Activated CD4-positive, alpha-beta T cell treated with anti-CD3 and anti-CD28 coated beads, Interleukin-2, amount 50 U/mL, for 48 hours (primary cell): ENCODE measurements around the gene TUSC2.
A peak's percentile ranks its signal among the peaks of the same experiment; 100 is the strongest.

Experiments used
- DNase-seq, 2 experiments: peaks; one replicate each; pipeline ENCODE4 v3.0.0-alpha.2; 2020

Gene TUSC2

DNA sequence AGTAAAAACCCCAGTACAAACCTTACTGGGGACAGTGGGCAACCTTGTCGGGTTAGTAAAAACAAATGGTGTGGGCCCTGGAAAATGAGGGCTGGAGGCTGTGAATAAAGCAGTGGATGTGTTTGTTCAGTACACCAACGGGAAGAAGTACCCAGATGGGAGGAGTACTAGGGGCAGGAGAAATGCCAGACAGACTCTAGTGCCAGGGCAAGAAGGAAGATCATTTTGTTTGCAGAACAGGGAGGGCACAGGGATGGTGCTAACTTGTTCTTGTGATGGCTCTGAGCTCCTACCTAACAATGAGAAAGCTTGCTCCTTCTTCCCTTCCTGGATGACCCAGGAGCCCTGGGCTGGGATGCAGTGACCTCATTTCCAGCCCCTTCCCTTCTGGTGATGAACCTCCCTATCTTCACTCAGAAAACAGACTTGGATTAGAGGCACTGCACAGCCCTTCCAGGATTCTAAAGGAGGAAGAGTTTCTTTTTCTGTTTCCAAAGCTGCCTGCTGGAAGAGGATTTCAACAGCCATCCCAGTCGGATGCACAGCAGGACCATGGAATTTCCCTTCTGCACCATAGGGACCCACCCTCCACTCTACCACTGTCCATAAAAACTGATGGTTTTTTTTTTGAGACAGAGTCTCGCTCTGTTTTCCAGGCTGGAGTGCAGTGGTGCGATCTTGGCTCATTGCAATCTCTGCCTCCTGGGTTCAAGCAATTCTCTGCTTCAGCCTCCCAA lies 6.5 kb upstream of the TUSC2 start:
- DNase-seq, result no peak

DNA sequence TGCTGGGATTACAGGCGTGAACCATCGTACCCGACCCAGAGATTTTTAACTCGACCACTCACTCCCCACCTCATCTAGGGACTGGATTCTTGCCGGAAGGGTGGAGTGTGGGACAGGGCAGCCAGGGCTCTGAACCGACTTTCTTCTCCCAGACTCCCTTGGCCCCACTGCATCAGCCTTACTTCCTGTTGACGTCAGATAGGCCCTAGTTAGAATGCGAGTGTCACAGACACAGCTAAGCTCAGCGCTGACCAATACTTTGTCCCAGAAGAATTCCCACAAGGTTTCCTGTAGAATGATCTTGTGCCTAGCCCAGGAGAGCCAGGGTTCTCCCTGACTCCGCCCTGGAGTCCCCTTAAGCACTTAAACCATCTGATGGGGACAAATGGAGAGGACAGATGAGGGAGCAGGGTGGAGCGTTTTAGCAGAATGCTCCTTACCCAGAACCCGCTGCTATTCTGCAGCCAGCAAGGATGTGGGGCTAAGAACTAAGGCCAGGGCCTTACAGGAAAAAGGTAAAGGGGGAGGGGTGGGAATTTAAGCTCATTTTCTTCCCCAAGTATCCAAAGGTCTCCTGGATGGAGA lies 5.8 kb upstream of the TUSC2 start:
- DNase-seq, result no peak

DNA sequence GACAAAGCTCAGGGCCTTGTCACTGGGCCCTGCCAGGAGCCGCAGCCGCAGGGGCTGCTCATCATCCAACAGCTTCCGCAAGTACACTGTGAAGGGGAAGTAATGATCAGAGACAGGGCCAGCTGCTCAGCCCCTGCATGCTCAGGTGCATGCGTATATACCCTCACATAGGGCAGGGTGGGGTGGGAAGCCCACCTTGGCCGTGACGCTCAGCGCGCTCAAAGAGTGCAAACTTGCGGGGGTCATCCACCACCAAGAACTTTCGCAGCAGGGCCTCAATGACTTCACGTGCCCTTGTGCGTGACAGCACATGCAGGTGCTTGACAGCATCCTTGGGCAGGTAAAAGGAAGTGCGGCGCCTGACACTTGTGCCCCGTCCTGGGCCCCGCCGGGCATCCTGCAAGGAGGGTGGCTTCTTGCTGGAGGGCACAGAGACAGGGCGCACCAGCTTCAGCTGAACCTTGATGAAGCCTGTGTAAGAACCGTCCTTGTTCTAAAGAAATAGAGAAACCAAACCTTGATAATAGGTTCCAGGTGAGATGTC lies 3.4 kb upstream of the TUSC2 start:
- no peak for DNase-seq

DNA sequence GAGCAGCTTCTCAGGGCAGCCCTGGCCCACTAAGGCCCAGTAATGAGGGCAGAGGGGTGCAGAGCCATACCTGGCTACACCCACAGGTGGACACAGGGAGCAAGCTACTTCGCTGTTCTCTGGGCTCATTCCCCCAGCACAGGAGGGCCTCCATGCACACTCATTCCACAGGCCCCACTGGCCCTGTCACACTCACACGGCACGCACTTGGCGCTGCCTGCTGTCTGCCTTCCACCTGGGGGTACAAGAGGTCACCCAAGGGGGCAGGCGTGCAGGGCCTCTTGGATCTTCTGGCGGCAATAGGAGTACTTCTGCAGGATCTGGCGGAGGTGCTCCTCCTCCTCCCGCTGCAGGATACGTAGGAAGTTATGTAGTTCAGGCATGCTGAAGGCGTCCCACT lies 2.3 kb upstream of the TUSC2 start:
- no peak for DNase-seq

DNA sequence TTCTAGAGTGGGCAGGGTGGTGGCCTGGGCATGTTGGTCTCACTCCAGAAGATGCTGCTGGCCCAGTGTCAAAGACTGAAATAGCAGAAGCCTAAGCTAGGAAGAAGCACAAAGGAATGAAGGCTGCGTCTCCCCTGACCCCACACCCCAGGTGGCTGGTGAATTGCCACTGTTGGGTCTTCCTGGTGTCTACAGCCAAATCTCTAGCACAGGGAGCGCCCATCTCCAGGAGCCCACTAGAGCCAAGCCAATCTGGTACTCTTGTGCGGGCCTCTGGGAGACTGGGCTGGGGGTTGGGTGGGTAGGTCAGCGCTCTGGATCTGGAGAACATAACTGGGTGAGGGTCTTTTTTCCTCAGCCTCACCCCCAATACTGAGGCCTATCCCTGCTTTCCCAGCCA lies 894 bp downstream of the TUSC2 start:
- no peak for DNase-seq

DNA sequence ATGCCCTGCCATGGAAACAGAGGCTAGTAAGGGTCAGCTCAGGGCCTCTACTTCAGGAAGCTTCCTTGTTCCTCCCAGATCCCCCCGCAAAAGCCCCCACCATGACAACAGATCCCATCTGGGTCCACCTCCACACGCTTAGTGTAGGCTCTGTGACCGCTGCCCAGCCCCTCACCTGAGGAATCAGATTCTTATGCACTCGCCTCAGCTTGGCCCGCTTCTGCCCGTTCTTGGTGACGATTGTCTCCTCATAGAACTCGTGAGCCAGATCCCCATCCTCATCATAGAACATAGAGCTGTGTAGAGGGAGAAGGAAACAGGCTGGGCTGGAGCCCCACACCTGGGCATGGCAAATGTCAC lies 1.9 kb downstream of the TUSC2 start:
- DNase-seq, result no peak

DNA sequence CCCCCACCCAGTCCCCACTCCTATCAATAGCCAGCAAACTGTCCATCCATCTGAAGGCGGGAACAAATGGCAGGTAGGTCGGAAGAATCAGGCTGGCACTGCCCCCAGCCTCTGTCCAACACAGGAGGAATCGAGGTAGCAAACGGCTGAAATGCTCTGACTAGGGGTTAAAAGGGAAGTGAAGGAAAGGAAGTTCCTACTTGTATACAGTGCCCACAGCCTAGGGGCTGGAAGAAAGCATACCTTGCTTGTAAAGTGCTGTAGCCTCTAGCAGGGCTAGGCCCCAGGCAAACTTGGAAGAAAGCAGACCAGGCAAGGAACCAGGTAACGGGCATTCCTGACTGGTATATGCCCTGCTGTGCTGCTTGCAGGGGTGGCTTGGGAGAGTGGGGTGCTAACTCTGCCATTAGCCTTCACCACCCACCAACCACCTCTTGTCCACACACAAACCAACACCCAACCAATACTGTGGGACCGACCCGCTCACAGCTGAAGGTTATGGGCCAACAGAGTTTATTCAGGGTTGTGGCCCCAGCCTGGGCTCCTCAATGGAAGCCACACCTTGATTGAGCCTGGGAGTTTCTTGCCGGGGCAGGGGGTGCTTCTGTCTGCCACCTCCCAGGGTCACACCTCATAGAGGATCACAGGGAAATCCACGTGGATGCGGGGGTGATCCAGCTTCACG lies 2.4 kb downstream of the TUSC2 start:
- no peak for DNase-seq

DNA sequence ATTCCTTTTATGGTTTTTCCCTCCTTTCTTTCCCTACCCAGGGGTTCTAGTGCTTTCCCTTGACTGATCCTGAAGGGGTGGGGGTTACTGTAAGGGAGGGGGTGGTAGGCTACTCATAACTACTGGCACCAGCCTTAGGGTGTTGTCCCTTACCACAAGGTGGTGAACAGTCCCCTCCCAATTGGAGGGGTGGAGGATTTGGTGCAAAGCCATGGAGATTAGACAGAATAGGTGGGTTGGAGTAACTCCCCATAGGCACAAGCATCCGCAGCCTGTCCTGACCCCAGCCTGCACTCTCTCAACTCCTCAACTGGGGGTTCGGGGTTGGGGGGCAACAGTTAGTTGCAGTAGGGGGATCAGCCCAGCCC lies 2.9 kb downstream of the TUSC2 start:
- DNase-seq, result no peak

DNA sequence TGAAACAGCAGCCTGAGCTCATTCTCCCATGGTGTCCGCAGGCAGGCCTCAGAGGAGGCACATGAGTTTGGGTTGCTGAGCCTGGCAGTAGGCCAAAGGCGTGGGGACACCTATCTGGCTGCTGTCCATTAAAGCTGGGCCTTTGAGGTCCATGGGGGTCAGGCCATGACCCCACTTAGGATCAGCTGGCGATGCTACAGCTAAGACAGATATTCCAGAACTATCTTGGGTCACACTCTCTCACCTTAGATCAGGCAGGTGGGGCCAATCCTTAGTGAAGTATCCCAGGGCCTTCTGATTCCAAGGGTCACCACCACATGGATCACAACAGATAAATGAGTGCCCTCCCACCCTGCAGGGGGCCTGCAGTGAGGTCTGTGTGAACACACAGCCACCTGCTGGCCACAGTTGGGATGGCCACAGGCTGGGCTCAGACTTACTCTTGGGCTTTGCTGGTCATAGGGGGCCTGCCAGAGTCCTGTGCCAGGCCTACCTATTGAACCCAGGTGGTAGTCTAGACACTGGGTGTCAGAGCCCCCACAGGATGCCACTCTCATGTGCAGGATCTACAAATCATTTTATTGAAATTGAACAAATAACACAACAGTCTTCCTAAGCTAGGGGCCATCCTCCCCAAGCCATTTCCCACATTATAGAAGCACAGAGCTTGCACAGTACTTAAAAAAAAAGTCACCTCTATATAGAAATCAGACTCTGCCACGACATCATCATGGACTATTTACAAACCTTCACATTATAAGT lies 3.5 kb downstream of the TUSC2 start:
- peak; percentile 68 to 76 for DNase-seq

DNA sequence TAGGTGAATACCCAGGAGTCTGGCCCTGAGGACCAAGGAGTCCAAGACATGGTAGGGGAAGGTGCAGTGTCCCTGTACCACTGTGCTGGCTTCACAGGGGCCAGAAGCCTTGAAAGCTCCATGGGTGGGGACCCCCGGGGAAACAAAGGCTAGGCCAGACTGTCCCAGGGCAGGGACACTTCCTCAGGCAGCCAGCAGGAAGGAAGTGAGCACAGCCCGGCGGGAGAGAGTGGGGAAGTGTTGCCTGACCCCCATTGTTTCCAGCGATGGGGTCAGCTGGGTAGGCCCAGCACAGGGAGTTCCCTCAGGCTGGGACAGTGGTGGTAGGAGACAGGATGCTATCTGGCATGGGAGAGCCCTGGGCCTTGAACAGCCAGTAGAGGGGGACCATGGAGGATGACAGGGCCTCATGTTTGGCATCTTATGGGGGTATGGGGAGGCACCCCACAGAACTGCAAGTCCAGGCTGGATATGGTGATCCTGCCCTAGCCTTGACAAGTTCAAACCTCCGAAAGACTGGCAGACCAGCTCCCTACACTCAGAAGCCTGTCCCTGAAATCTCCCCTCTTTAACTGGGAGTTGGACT lies 4.3 kb downstream of the TUSC2 start:
- DNase-seq, result no peak

DNA sequence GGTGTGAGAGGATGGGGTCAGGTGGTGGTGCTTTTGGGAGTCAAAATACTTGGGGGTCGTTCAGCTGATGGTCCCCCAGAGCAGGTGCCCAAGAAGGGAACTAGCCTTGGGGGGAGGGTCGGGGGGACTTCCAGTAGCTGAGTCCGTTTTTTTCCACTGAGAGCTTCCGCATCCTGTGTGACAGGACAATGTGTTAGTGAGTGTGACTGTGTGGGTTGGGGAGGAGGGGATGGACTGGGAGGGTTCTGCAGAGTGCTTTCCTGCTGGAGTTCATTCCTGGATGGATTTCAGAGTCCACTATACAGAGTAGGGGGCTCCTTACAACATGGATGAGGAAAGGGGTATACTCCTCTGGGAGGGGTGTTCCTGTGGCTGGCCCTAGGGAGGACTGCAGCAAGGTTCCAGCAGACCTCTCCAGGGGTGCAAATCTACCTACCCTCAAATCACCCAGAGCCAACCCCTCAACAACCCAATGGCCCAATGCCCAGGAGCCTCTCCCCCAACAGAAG lies 4.9 kb downstream of the TUSC2 start:
- DNase-seq, result no peak

DNA sequence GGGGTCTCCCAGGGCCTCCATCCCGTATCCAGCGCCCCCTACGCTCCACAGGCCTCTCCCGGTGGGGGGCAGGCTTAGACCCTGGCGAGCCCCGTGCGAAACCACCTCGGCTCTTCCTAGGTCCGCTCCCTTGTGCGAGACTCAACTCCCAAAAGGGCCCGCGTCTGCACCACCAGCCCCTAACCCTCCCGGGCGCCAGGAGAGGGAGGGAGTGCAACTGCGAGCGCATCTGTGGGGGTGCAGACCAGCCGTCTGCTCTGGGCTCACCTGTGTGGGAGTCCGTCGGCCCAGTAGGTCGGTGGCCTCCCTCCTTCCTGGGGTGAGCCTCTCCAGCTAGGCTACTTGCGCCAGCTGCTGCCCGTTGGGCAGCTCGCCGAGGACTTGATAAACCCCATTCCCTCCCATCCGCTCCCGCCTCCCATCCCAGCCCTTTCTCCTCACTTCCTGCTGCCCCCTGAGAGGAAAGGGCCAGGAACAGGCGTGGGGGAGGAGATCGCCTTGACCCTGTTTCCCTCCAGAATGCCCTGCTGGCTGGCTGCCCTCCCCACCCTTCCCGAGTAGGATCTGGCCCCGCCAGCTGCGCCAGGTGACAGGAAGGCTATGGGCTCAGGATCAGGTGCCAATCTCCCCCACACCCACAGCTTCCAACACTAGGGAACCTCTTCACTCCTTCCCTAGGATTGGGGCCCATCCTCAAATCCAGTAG lies 5.5 kb downstream of the TUSC2 start, which contains the start of gene HYAL2:
Gene HYAL2, minus strand, starts transcription at position 360 of the 706 bp plus-strand sequence. CDS start 2,256 bp downstream, outside the sequence.
- no peak for DNase-seq

DNA sequence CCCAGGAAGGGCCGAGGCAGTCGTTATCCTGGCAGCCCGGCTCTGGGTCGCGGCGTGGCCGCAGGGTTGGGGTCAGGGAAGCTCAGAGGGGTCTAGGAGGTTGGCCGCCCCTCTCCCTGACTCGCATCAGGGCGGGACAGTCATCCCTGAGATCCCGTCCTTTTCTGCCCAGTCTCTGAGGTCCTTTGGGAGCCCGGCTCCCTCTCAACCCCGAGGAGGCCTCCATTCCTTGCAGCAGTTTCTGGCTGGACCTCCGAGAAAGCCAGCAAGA lies 6.0 kb downstream of the TUSC2 start:
- no peak for DNase-seq

DNA sequence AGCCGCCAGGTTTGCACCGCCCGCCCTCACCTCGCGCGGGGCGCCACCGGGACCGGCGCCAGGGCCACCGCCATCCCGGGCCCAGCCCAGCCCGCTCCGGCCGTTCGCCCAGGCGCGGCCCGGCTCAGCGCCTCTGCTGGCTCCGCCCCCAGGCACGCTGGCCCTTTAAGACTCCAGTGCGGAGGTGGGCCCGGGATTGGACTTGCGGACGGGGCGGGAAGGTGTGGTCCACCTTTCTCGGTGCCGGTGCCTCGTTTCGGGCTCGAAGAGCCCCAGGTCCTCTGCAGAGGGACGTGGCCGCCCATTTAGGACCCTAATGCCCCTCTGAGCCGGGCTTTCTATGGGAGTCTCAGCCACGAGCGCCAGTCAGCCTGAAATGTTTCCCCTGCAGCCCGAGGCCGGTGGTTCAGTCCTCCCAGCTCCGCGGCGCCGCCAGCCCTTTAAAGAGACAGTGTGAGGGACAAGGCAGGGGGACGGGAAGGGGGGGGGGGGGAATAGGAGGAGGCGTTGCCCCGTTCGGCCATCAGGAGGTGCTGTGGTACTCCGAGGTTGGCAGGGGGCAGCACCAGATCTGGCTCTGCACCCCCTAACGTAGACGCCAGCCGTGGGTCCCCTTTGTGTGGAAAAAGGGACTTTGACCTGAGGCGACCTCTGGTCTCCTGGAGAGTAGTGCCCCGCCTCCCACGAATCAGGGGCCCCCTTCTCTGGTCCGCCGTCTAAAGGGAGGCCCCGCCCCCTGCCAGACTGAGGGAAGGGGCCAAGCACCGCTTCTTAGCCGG lies 6.5 kb downstream of the TUSC2 start:
- DNase-seq, result peak; percentile 87 to 88

DNA sequence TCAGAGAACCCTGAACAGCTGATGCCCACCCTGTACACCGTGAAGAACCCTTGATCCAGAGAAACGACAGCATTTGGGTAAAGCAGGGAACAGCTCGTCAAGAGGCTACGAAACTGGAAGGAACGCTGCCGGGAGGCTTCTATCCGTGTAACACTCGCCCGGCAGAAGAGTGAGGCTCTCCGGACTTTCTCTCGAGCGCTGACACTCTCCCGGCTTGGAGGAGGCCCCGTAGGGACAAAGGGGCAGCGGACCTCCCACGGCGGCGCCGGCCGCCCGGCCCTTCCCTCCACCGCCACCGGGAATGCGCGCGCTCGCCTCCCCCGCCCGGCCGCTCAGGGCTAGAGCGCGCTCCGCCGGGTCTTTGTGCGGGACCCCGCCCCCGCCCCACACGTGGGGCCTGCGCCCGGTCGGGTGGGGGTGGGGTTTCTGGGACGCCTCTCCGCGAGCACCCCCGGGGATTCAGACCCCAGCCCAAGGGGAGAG lies 7.1 kb downstream of the TUSC2 start:
- DNase-seq, result peak; percentile 68 to 72

DNA sequence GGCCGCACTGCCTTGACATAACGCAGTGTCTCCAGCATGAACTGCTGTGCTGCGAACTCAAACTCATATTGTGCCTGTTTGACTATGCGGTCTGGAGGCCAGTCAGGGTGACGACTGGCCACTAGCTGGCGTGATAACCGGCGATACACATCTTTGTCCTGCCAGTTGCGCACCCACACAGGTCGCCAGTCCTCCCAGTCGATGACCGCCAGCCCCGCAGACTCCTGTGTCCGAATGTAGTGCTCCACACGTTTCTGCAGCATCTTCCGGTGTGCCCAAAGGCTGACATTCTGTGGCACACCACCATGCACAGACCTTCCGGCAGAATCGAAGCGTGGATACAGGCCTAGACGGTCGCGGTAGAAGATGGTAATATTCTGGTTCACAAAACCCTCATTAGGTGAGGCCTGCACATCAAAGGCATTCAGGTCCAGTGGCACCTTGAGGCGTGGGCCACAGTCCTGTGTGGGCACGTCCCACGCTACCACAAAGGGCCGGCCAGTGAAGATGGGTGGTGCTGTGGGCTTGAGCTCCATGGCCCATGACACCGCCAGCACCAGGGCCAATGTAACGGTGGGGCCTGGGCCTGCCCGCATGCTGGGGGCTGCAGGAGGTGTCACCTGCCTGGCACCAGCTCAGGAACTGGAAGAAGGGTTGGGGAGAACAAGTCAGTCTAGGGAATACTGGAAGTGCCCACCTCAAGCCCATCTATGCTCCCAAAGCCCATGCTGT lies 8.0 kb downstream of the TUSC2 start:
- DNase-seq, result no peak

DNA sequence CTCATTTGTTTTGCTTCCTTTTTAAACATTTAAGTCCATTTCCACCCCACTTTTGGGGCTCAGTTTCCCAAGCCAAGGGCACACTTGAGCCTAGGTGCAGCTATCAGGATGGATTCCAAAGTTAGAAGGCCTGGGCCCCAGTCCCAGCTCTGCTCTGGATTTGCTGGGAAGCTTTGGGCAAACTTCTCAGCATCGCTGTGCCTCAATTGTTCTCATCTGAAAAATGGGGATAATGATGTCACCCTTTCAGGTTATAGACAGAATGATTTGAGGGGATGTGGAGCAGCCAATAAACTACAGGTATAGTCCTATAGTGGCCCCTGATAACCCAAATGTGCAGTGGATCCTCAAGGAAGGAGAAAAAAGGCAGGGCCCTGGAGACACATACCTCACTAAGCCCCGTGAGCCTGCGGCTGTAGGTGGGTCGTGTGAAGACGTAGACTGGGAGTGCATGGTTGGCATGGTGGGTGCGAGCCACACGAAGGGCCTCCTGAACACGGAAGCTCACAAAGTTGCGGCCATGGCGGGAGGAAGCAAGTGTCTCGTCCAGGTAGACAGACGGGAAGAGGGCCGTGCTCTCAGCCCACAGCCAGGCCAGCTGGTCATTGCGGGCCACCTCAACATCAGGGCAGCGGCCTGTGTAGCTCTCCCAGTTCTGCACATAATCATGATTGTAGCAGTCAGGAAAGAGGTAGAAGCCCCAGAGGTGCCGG lies 8.7 kb downstream of the TUSC2 start:
- no peak for DNase-seq

DNA sequence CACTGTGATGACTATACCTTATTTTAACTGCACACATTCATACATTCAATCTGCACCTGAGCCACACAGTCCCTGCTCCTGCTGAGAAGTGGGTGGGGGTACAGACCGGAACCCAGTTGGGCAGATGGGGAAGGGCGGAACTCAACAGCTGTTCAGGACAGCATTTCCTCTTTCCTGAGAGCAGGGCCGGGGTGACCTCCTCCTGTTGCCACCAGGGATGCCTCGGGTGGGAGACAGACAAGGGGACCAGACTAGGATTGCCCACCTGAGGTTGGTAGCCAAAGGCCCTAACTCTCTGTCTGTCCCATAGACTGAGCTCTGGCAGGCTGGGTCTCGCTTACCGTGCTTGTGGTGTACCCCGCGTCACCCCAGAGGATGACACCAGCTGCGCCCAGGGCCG lies 9.4 kb downstream of the TUSC2 start:
- DNase-seq, result no peak

DNA sequence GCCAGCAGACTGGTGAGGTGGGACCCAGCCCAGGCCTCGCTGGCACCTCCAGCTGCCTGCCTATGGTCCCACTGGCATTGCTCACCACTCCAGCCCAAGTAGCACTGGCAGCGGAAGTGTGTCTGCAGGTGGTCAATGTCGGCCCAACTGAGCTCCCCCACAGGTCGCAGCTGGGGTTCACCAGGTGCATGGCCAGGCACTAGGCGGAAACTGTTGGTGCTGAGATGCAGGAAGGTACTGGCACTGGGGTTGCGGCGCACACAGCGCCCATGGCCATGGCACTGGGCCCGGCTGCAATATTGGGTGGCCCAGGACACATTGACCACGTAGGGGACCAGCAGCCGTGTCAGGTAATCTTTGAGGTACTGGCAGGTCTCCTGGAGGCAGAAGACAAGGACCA lies 9.9 kb downstream of the TUSC2 start:
- DNase-seq, result no peak

DNA sequence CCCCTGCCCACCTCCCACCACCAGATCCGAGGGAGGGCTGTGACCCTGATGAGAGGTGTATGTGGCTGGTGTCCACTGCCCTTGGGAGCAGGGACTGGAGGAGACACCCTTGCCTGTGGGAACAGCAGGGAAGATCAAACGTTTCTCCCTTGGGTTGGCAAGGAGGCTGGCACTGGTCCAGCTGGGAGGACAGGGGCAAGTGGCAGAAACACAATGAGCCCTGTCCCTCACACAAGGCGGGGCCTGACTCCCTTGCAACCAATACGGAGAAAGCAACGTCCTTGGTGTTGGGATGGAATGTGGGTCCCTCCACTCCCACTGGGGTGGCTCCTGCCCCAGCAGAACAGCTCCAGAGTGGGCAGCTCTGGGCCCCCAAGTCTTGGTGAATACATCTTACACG lies 10.7 kb downstream of the TUSC2 start:
- DNase-seq, result no peak
